HG02623 (cell line): ENCODE measurements around the gene SUPT3H.

Experiments used
- ATAC-seq: cut with Tn5 transposase; IDR thresholded peaks from one replicate; pipeline ENCODE4 v1.9.1; 2021; ENCODE audit warnings: moderate library complexity; ENCODE audit not compliant: unreplicated experiment

SUPT3H gene

DNA sequence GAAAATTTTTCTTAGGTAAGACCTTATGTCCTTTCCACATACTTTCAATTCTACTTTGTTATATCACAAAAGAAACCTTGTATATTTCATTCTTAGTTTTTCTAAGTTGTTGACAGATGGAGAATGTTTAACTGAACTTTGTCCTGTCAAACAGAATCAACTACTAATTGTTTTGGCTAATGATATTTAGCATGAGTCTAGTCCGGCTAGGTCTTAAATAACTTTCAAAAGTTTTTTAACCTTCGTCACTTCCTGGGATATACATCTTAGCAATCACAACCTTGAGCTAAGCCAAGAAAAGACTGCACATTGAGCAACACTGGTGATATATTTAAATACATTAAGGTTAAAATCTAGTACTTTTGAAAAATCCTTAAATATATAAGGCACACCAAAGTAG, 112.5 kb downstream of the SUPT3H start:
- ATAC-seq: no peak

DNA sequence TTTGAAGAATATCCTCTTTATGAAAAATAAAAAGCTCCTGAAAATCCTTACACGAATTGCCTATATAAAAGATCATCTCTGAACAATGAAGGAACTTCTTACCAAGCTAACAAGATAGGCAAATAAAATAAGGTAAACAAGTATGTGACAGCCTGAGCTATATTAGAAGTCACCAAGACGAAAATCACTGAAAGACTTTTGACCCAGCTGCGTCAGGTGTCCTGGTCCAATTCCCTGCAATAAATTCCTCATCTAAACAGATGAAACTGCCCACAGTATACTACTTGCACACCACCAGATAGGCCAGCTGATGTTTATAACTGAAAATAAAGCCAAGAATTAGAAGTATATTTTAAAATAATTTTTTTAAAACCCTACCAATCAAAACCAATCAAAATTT, 117.0 kb downstream of the SUPT3H start:
- no peak for ATAC-seq

DNA sequence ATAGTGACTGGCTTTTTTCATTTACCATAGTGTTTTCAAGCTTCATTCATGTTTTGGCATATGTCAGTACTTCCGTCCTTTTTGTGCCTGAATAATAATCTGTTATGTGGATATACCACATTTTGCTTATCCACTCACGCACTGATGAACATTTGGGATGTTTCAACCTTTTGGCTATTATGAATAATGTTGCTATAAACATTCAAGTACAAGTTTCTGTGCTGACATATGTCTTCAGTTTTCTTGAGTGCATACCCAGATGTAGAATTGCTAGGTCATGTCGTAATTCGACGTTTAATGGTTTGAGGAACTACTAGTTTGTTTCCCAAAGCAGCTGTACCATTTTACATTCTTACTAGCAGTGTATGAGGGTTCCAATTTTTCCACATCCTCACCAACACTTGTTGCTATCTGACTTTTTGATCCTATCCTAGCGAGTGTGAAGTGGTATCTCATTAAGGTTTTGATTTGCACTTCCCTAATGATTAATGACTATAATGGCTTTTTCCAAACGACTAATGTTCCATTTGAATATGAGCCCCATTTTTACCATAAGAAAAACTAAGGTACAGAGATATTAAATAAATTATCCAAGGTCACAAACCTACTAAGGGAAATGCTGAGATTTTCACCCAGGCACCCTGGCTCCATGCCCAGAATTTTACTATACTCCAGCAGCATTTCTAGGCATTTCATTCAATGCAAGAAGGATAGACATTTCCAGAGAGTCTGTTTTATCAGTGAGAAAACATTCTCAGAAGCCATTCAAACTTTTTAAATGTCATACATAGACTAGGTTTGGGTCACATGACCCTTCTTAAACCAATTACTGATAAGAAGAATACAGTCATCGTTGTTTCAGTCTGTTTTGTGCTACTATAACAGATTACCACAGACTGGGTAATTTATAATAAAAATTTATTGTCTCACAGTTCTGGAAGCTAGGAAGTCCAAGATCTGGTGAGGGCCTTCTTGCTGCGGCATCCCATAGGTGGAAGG, 120.7 kb downstream of the SUPT3H start:
- ATAC-seq: no peak

DNA sequence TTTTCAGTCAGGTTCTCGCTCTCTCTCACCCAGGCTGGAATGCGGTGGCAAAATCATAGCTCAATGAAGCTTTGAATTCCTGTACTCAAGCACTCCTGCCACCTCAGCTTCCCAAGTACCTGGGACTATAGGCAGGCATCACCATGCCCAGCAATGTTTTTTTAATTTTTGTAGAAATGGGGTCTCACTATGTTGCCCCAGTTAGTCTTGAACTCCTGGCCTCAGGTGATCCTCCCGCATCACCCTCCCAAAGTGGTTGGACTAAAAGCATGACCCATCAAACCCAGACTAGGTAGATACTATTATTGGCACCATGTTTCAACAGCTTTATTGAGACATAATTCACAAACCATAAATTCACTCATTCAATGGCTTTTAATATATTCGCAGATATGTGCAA, 122.3 kb downstream of the SUPT3H start:
- no peak for ATAC-seq

DNA sequence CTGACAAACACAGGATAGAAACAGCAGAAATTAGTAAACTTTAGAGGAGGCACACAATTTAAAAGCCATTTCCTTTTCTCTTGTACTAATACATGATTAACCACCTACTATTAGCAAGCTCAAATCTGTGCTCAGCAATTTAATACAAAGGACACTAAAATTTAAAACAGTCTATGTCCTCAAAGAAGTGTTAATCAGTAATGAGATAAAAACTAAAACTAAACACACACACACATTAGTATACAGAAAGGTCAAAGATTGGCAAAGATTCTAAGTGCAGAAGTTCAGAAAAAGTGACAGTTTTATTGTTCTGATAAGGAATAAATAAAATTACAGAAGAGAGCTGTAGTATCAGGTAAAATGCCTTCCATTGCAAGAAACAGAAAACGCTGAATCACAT, 123.5 kb downstream of the SUPT3H start:
- no peak for ATAC-seq

DNA sequence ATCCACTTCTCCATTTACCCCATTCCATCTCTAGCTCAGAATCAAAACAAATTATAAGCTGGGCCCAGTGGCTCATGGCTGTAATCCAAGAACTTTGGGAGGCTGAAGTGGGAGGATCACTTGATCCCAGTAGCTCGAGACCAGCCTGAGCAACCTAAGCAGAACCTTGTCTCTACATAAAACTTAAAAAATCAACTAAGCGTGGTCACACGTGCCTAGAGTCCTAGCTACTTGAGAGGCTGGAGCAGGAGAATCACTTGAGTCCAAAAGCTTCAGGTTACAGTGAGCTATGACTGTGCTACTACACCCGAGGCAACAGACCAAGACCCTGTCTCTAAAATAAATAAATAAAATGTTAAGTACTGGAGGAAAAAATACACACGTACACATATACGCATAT, 124.3 kb downstream of the SUPT3H start:
- ATAC-seq: no peak

DNA sequence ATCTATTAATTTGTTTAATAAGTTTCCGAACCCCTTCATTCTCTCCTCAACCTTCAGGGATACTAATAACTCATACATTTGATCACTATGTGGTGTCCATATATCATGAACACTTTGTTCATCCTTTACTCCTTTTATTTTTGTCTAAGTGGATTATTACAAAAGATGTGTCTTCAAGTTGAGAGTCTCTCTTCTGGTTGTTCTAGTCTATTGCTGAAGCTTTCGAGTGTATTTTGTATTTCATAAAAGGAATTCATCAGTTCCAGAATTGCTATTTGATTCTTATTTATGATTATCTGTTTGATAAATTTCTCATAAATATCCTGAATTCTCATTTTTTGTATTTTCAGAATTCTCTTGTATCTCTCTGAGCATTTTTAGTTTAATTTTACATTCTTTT, 146.1 kb downstream of the SUPT3H start:
- ATAC-seq: no peak

DNA sequence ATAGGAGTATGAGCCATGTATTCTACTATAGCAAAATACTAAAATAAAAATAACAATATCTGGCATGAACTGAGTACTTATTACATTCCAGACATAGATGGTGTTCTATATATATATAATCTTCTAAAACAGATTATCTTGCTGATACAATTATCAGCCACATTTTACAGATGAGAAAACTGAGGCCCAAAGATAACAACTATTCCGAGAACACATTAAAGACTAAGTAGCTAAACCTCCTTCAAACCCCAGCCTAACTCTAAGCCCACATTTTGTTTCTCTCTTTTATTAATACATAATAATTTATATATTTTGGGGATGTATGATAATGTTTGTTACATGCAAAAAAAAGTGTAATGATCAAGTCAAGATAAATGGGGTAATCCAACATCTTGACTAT, 148.3 kb downstream of the SUPT3H start:
- no peak for ATAC-seq

DNA sequence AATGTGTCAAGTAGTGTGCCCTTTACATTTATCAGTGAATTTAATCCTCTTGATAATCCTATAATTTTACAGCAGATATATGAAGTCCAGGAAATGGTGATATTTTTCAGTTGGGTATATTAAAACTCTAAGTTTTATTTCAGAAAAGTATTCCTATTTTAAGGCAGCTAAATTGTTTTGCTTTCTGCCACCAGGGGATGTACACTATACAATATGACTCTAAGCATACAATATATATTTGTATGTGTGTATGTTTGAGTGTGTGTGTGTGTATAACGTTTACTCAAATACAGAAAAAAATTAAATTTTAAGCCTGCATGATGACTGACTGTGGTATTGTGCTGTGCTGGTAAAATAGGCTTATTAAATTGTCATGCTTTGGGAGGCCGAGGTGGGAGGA, 151.7 kb downstream of the SUPT3H start:
- no peak for ATAC-seq

DNA sequence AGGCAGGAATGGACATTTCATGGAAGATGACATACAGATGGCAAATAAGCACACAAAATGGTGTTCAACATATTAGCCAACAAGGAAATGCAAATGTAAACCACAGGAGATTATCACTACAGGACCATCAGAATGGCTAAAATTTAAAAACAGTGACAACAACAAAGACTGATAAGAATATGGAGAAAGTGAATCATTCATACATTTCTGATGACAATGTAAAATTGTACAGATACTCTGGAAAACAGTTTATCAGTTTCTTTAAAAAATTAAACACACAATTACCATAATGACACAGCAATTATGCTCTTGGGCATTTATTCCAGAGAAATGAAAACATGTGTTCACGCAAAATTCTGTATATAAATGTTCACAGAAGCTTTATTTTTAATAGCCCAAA, 155.4 kb downstream of the SUPT3H start:
- ATAC-seq: no peak

DNA sequence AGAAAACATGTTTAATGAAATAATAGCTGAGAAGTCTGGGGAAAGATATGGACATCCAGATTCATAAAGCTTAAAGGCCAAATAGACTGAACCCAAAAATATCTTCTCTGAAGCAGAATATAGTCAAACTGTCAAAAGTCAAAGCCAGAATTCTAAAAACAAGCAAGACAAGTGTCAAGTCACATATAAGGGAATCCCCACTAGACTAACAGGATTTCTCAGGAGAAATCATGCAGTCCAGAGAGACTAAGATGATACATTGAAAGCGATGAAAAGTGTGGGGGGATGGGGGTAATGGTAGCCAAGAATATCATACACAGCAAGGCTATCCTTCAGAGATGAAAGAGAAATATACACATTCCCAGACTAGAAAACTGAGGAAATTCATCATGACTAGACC, 162.0 kb downstream of the SUPT3H start:
- ATAC-seq: no peak

DNA sequence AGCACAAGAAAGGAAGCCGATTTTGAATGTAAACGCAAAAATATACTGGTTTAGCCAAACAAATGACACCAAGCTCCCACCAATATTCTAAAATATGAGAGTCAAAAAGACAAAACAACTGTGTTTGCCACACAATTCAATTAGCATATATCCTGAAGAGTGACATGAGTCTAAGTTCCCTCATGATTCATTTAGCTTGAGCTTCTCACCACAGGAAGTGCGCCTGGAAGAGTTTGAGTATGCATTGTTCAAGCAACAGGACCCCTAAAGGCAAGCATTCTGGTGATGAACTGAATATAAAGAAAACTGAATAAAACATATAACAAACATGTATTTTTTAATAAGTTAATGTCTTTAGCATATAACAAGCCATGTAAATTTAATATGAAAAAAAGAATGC, 164.8 kb downstream of the SUPT3H start:
- no peak for ATAC-seq

DNA sequence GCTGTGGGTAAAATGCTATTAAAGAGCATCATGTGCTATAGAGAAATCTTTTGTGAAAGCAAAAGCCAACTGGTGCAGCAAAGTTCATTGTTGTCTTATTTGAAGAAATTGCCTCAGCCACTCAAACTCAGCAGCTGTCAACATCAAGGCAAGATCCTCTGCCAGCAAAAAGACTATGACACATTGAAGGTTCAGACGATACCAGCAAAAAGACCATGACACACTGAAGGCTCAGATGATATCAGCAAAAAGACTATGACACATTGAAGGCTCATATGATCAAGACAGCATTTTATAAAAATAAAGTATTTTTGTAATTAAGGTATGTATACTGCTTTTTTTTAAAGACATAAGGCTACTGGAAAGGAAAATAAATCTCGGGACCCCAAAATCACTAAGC, 168.0 kb downstream of the SUPT3H start:
- no peak for ATAC-seq

DNA sequence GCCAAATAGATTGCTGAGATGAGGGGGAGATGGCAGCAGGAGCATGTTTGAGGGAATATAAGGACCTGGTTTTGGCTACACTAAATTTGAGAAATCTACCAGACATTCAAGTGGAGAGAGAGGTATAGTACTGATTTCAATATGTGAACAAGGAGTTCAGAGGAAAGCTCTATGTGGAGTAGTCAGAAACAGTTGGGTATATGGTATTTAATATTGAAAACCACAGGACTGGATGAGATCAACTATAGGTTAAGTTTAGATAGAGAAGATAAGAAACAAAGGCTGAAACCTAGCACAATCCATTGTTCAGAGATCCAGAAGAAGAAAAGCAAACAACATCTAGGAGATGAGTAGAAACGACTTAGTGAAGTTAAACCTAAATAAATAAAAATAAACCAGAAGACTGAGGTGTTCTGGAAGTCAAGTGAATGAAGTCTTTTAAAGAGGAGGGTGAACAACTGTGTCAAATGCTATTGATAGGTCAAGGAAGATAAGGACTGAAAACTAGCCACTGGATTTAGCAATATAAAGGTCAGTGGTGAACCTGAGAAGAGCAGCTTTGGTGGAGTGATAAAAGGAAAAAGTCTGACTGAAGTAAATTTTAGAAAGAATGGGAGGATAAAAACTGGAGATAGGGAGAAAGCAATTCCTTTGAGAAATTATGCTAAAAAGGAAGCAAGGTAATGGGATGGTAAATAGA, 170.8 kb downstream of the SUPT3H start:
- ATAC-seq: no peak

DNA sequence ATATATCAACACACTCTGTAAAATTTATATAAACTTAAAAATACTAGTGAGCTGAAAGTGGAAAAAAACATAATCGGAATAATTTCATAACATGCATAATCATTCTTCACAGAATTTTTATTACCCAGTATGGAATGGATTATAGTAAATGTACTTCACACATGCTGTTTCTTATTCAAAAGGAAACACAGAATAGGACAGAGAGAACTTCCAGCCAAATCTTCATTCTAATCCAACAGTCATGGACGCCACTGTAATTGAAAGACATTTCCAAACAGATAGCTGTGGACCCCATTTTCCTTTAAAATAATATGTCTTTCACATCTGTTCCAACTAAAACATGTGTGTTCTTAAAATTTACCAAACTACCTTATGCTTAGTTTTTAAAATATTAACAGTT, 176.2 kb downstream of the SUPT3H start:
- no peak for ATAC-seq

DNA sequence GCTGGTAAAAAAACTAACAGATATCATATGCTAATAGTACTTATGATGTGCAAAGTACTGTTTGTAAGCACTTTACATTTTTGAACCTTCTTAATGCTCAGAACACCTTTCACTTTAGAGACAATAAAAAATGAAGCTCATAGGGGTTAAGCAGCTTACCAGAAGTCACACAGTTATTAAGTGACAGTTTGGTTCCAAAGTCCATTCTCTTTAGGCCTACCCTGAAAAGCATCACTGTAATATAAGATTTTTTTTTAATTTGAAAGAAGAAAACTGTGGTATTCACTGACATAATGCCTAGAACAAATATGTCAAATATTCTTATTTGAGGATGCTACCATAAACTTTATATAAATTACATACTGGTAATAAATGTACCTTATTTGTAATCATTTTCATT, 177.2 kb downstream of the SUPT3H start:
- no peak for ATAC-seq

DNA sequence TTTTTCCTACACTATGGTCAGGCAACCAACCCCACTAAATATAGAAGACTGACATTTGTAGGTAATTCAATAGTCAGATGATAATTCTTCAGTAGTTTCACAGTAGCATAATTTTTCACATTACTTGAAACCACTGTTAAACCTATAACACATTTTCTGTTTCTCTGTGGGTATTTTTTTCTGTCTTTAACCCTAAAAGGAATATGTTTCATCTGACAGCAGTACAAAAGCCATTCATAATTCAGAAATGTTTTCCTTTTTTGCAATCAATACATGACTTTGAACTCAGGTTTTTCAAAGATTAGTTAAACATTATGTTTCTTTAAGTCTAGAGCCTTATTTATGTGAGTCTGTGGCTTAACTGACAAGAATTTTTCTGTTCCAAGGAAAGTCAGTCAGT, 178.2 kb downstream of the SUPT3H start:
- ATAC-seq: no peak

DNA sequence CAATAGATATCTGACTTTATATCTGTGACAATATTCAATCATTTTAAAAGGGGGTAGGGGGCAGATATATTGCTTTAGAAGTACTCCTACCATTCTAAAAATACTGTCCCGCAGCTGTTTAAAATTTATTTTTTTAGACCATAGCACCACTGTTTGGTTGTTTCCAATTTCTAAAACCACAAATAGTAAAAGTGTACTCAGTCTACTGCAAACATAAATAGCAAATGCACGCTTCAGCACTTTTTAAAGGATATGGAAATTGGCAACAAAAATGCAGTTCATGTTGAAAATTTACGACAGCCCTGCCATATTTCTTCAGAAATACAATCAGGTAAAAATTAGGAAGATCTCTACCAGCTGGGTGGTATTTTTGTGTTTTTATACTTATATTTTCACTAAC, 181.6 kb downstream of the SUPT3H start:
- ATAC-seq: no peak

DNA sequence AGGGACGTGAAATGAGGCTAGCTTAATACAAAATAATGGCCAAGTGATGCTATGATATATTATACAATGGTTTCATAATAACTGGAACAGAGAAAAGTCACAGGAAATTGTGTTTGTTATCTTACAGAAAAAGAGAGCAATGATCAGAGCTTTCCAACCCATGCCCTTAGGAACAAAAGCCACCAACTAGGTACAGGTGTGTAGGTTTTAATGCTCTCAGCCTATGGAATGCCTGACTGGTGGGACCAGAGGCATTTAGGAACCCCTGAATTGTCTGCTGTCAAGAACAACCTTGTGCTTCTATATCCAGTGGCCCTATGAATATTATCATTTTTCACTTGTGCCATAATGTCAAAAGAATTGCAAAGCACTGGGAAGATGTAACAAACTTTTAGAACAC, 182.6 kb downstream of the SUPT3H start:
- ATAC-seq: no peak

DNA sequence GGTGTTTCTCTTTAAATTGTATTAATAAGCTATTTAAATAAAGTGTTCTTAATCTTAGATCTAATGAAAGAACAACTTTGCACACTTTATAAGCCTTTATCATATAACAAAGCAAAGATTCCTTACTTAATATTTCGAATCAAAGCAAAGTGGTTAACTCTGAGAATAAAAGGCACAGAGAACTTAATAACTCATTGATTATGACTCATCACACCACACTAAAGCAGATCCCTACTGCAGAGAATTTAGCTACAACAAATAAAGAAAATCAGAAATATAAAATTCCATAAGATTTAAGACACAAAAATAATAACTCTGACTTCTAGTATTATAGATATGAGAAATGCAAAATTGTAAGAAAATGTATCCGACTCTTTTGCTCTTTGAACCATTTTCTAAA, 185.2 kb downstream of the SUPT3H start:
- ATAC-seq: no peak

DNA sequence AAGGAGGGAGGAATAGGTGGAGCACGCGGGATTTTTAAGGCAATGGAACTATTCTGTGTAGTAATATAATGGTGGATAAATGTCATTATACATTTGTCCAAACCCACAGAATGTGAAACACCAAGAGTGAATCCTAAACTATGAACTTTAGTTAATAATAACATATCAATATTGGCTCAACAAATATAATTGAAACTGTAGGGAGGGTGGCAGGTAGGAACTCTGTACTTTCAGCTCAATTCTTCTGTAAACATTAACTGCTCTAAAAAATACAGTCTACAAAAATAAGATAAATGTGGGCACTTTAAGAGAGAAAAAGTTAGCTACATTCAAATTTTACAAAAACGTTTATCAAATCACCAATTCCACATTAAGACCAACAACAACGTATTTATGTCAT, 186.3 kb downstream of the SUPT3H start:
- ATAC-seq: no peak

DNA sequence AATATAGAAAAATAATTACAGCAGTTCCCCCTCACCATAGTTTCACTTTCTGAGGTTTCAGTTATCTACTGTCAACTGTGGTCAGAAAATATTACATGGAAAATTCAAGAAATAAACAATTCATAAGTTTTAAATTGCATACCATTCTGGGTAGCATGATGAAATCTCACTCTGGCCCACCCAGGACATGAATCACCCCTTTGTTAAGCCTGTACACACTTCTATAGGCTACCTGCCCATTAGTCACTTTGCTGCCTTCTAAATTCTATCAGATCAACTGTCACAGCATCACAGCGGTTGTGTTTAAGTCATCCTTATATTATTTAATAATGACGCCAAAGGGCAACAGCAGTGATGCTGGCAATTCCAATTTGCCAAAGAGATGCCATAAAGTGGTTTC, 189.9 kb downstream of the SUPT3H start:
- no peak for ATAC-seq
